Caco-2 (cell line): ENCODE measurements around the gene CPO. TPM values are rescaled to one million over a fixed set of nuclear protein-coding genes. Genes with fewer than 3 reads are reported as not detected.

ENCODE experiments used
- BruUV-seq: library from RNA; stranded (reverse); fragments of 400-500 nt; replicated peaks from 2 replicates; lab custom pipeline; 2021; lab: Mats Ljungman, UMichigan
- CTCF ChIA-PET: fragments of 300-600 bp; sonication (Branson Sonifier 250); formaldehyde crosslinking; loops from one replicate; lab custom pipeline; 2022; ENCODE audit warnings: antibody characterized with exemption; lab: Charles Lee
- POLR2A ChIA-PET: fragments of 300-600 bp; sonication (Branson Sonifier 250); formaldehyde crosslinking; loops from one replicate; lab custom pipeline; 2022; ENCODE audit warnings: antibody characterized with exemption; lab: Charles Lee
- DNase-seq, 2 experiments: peaks; one replicate each; pipeline versions ENCODE4 v3.0.0 to v3.0.0-alpha.2; 2020 to 2022
- H3K27me3 ChIP-seq: replicated peaks from 2 replicates; pipeline ENCODE4 v1.6.0; 2011; ENCODE audit warnings: low read length; ENCODE audit not compliant: control insufficient read depth, insufficient read depth
- H3K36me3 ChIP-seq: 2 replicates; pipeline ENCODE4 v1.5.1; 2011; ENCODE audit warnings: low read length; ENCODE audit not compliant: control insufficient read depth, insufficient read depth
- H3K4me1 ChIP-seq: fragments of 250-450 bp; sonication (Bioruptor Pico); 2 replicates; pipeline ENCODE4 v1.5.1; 2020; ENCODE audit warnings: mild to moderate bottlenecking
- H3K4me3 ChIP-seq: 2 replicates; pipeline ENCODE4 v1.5.1; 2011; ENCODE audit warnings: low read depth, mild to moderate bottlenecking, control low read depth, low read length
- H3K9me3 ChIP-seq: fragments of 250-450 bp; sonication (Bioruptor Pico); 2 replicates; pipeline ENCODE4 v1.5.1; 2020; ENCODE audit warnings: mild to moderate bottlenecking, moderate library complexity
- H3K27ac Mint-ChIP-seq: one replicate; pipeline ENCODE4 v1.8.0; 2022; ENCODE audit warnings: mixed read lengths; ENCODE audit not compliant: unreplicated experiment
- H3K27me3 Mint-ChIP-seq: one replicate; pipeline ENCODE4 v1.8.0; 2022; ENCODE audit warnings: mixed read lengths; ENCODE audit not compliant: insufficient read depth, unreplicated experiment
- H3K36me3 Mint-ChIP-seq: one replicate; pipeline ENCODE4 v1.8.0; 2022; ENCODE audit warnings: mild to moderate bottlenecking, mixed read lengths; ENCODE audit not compliant: insufficient read depth, unreplicated experiment
- H3K4me1 Mint-ChIP-seq: one replicate; pipeline ENCODE4 v1.8.0; 2022; ENCODE audit warnings: low read depth, mixed read lengths; ENCODE audit not compliant: unreplicated experiment
- H3K4me3 Mint-ChIP-seq: one replicate; pipeline ENCODE4 v1.8.0; 2022; ENCODE audit warnings: mild to moderate bottlenecking, moderate library complexity, mixed read lengths; ENCODE audit not compliant: unreplicated experiment
- H3K9me3 Mint-ChIP-seq: one replicate; pipeline ENCODE4 v1.8.0; 2022; ENCODE audit warnings: mixed read lengths; ENCODE audit not compliant: unreplicated experiment
- intact Hi-C: fragments of 100-400 bp; cut with micrococcal nuclease; formaldehyde crosslinking; loops from one replicate; pipeline ENCODE4 v1.10.0; 2022; ENCODE audit not compliant: unreplicated experiment
- total RNA-seq: library from RNA; stranded (reverse); gene quantifications from 2 replicates; pipeline ENCODE4 v1.2.3, GENCODE V29; 2022
- TF ChIP-seq, protein P1 (sequence below), 2 experiments: fragments of 200-600 bp in 1 of 2; IDR thresholded peaks; 1 replicate in 1 of 2; 2 replicates in 1 of 2; pipeline versions ENCODE4 v1.5.1 to v1.8.0; 2011 to 2022; ENCODE audit warnings: antibody characterized with exemption in 1 of 2, control low read depth in 1 of 2, inconsistent platforms in 1 of 2, low read depth in 1 of 2, low read length in 1 of 2, mild to moderate bottlenecking in 1 of 2, moderate library complexity in 1 of 2; ENCODE audit not compliant: insufficient read depth in 1 of 2, severe bottlenecking in 1 of 2, unreplicated experiment in 1 of 2

The CPO gene
- total RNA-seq, 1 experiment from 2014 or later = not detected

DNA sequence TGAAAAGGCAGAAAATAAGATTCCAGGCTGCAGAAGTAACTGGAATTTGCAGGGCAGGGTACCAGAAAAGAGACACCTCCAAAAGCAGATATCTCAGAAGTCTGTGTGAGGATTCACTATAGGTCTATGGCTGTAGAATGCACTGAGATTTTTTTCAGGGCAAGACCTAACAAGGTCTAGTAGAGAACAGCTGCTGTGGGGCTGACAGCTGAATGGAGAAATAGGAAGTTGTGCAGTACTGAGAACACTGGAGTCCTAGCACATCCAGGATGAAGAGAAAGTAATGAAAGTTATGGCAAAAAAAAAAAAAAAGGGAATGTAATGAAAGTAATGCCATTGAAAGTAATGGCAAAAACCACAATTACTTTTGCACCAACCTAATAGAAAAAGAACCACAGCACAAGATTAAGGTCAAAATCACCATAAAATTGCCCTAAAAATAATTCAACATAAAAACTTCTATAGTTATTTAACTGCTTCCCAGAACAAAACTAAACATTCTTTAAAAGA lies 57.3 kb downstream of the CPO start:
- no peak overlapping the region for H3K4me3 ChIP-seq
- H3K4me3 Mint-ChIP-seq = no peak overlapping the region
- no TSS peak for BruUV-seq
- DNase-seq = no peak
- no peaks in the 10 kb centered on the region for H3K27me3 ChIP-seq
- no peak overlapping the region for H3K27ac Mint-ChIP-seq
- H3K9me3 Mint-ChIP-seq = peaks cover 15% of the 10 kb centered on the region
- no peaks in the 10 kb centered on the region for H3K36me3 Mint-ChIP-seq
- CTCF ChIA-PET = no interaction called here
- intact Hi-C loops = no loop called here
- H3K36me3 ChIP-seq = no peaks in the 10 kb centered on the region
- no peaks in the 10 kb centered on the region for H3K4me1 ChIP-seq
- peaks cover 6% of the 10 kb centered on the region for H3K27me3 Mint-ChIP-seq
- peaks cover 3% of the 10 kb centered on the region; the same call in 1 of the 2 replicates for H3K9me3 ChIP-seq
- TF ChIP-seq, protein P1, sequence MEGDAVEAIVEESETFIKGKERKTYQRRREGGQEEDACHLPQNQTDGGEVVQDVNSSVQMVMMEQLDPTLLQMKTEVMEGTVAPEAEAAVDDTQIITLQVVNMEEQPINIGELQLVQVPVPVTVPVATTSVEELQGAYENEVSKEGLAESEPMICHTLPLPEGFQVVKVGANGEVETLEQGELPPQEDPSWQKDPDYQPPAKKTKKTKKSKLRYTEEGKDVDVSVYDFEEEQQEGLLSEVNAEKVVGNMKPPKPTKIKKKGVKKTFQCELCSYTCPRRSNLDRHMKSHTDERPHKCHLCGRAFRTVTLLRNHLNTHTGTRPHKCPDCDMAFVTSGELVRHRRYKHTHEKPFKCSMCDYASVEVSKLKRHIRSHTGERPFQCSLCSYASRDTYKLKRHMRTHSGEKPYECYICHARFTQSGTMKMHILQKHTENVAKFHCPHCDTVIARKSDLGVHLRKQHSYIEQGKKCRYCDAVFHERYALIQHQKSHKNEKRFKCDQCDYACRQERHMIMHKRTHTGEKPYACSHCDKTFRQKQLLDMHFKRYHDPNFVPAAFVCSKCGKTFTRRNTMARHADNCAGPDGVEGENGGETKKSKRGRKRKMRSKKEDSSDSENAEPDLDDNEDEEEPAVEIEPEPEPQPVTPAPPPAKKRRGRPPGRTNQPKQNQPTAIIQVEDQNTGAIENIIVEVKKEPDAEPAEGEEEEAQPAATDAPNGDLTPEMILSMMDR (IDR thresholded peaks at IDR 0.05; ENCODE audit: insufficient read depth in 1 of 2, low read depth in 1 of 2, low read length in 1 of 2, severe bottlenecking in 1 of 2, unreplicated experiment in 1 of 2) = no peak
- H3K4me1 Mint-ChIP-seq = no peaks in the 10 kb centered on the region
- POLR2A ChIA-PET = no interaction called here

DNA sequence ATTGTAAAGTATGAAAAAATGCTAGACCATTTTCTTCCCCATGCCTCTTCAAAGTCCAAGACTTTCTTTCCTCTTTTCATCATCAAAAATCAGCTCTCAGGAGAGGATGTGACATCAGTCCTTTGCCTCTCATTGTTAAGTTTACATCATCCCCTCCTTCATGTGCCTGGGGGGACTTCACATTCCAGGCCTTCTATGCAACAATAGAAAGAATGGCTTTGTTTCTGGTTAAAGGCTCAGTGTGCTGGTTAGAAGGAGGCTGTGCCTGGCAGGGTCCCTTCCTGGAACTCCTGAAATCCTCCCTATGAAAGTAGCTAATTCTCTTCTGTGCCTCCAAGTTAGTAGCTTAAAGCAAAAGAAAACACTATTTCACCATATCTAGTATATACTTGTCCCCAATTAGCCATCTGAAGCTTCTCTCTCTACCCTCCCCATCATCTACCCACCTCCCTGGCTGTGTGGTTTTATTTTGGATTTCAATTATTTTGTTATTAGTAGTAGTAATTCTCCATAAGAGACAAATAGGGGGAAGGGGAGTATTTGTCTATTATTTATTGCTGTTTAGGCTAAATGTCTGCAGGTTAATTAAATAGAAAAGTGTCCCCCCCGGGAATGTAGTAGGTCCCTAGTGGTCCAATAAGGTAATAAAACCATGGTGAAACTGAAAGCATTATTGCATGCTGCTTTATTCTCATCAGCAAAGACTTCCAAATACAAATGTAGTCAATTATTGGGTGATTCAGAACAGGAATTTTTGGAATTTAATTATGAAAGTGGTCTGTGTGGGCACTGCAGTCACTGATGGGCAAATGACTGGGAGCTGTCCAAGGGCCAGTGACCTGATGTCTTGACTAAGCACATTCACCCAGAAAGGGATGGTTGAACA lies 69.0 kb downstream of the CPO start:
- TF ChIP-seq, protein P1 (IDR thresholded peaks at IDR 0.05; ENCODE audit: insufficient read depth in 1 of 2, low read depth in 1 of 2, low read length in 1 of 2, severe bottlenecking in 1 of 2, unreplicated experiment in 1 of 2) = no peak
- intact Hi-C loops = no loop called here
- ChIA-PET POLR2A (no interaction called here), CTCF (no interaction called here)
- Histone ChIP-seq H3K36me3 (no peaks in the 10 kb centered on the region), H3K27me3 (no peaks in the 10 kb centered on the region), H3K9me3 (no peaks in the 10 kb centered on the region), H3K4me1 (no peaks in the 10 kb centered on the region), H3K4me3 (no peak overlapping the region)
- no peak for DNase-seq
- no peaks in the 10 kb centered on the region for H3K36me3 Mint-ChIP-seq
- H3K4me3 Mint-ChIP-seq = no peak overlapping the region
- BruUV-seq = no TSS peak
- H3K27me3 Mint-ChIP-seq = peaks cover 4% of the 10 kb centered on the region
- no peaks in the 10 kb centered on the region for H3K9me3 Mint-ChIP-seq
- H3K4me1 Mint-ChIP-seq = no peaks in the 10 kb centered on the region
- no peak overlapping the region for H3K27ac Mint-ChIP-seq

DNA sequence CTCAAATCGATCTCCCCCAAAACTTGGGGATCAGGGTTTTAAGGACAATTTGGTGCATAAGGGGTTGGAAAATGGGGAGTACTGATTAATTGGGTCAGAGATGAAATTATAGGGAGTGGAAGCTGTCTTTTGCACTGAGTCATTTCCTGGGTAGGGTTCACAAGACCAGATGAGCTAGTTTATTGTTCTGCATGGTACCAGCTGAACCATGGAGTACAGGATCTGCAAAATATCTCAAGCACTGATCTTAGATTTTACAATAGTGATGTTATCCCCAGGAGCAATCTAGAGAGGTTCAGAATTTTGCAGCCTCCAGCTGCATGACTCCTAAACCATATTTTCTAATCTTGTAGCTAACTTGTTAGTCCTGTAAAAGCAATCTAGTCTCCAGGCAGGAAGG lies 73.1 kb downstream of the CPO start:
- Mint-ChIP-seq H3K9me3 (no peaks in the 10 kb centered on the region), H3K27me3 (peaks cover 19% of the 10 kb centered on the region), H3K27ac (no peak overlapping the region), H3K4me3 (no peak overlapping the region), H3K4me1 (no peaks in the 10 kb centered on the region), H3K36me3 (no peaks in the 10 kb centered on the region)
- no peaks in the 10 kb centered on the region for H3K36me3 ChIP-seq
- H3K9me3 ChIP-seq = no peaks in the 10 kb centered on the region
- no peak for DNase-seq
- H3K4me1 ChIP-seq = no peaks in the 10 kb centered on the region
- no peaks in the 10 kb centered on the region for H3K27me3 ChIP-seq
- CTCF ChIA-PET = no interaction called here
- intact Hi-C loops = no loop called here
- H3K4me3 ChIP-seq = no peak overlapping the region
- TF ChIP-seq, protein P1 (IDR thresholded peaks at IDR 0.05; ENCODE audit: insufficient read depth in 1 of 2, low read depth in 1 of 2, low read length in 1 of 2, severe bottlenecking in 1 of 2, unreplicated experiment in 1 of 2) = no peak
- no TSS peak for BruUV-seq
- POLR2A ChIA-PET = no interaction called here
